ENCODE measurements around the gene GGA2.

GRCh38 chr16:23434380-23434779 is 75.9 kb downstream of the GGA2 start:
- TF ChIP-seq, protein P1, sequence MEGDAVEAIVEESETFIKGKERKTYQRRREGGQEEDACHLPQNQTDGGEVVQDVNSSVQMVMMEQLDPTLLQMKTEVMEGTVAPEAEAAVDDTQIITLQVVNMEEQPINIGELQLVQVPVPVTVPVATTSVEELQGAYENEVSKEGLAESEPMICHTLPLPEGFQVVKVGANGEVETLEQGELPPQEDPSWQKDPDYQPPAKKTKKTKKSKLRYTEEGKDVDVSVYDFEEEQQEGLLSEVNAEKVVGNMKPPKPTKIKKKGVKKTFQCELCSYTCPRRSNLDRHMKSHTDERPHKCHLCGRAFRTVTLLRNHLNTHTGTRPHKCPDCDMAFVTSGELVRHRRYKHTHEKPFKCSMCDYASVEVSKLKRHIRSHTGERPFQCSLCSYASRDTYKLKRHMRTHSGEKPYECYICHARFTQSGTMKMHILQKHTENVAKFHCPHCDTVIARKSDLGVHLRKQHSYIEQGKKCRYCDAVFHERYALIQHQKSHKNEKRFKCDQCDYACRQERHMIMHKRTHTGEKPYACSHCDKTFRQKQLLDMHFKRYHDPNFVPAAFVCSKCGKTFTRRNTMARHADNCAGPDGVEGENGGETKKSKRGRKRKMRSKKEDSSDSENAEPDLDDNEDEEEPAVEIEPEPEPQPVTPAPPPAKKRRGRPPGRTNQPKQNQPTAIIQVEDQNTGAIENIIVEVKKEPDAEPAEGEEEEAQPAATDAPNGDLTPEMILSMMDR (IDR thresholded peaks at IDR 0.05) = peak; percentile 61 to 89 (median 82)
- TF ChIP-seq POLR2A (IDR thresholded peaks at IDR 0.05) = no peak
